HG02943 (cell line): ENCODE measurements around the gene TLR1.
A peak's percentile ranks its signal among the peaks of the same experiment; 100 is the strongest.
"Not testable (repeated sequence)": the region's sequence is repeated elsewhere in the genome, so short reads cannot be mapped to it uniquely, and the experiment has no call there.

Source experiments
- ATAC-seq: cut with Tn5 transposase; IDR thresholded peaks from one replicate; pipeline ENCODE4 v1.9.1; 2021; ENCODE audit warnings: mild to moderate bottlenecking, low read depth, moderate library complexity; ENCODE audit not compliant: unreplicated experiment

Gene TLR1

DNA sequence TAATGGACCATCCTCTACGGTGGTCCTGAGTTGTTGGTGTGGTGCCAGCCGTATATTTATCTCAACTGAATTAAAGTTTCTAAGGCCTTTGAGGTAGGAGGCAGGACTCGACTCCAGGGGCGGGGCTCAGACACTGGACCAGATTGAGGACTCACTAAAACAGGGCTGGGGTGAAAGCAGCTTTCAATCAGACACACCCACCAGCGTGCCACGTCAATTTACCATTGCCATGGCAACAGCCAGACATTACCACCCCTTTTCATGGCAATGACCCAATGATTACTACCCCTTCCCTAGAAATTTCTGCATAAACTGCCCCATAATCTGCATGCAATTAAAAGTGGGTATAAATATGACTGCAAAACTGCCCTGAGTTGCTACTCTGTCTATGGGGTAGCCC lies 6.7 kb upstream of the TLR1 start:
- no peak for ATAC-seq

DNA sequence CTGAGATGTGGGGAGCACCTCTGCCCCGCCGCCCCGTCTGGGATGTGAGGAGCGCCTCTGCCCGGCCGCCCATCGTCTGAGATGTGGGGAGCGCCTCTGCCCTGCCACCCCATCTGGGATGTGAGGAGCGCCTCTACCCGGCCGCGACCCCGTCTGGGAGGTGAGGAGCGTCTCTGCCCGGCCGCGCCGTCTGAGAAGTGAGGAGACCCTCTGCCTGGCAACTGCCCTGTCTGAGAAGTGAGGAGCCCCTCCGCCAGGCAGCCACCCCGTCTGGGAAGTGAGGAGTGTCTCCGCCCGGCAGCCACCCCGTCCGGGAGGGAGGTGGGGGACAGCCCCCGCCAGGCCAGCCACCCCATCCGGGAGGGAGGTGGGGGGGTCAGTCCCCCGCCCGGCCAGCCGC lies 2.9 kb upstream of the TLR1 start:
- not testable (repeated sequence) for ATAC-seq

DNA sequence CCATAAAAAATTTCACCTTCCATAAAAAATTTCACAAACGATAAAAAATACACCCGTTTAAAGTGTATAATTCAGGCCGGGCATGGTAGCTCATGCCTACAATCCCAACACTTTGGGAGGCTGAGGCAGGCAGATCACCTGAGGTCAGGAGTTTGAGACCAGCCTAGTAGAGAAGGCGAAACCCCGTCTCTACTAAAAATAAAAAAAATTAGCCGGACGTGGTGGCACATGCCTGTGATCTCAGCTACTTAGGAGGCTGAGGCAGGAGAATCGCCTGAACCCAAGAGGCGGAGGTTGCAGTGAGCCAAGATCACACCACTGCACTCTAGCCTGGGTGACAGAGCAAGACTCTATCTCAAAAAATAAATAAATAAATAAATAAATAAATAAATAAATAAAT lies 1.7 kb upstream of the TLR1 start:
- not testable (repeated sequence) for ATAC-seq

DNA sequence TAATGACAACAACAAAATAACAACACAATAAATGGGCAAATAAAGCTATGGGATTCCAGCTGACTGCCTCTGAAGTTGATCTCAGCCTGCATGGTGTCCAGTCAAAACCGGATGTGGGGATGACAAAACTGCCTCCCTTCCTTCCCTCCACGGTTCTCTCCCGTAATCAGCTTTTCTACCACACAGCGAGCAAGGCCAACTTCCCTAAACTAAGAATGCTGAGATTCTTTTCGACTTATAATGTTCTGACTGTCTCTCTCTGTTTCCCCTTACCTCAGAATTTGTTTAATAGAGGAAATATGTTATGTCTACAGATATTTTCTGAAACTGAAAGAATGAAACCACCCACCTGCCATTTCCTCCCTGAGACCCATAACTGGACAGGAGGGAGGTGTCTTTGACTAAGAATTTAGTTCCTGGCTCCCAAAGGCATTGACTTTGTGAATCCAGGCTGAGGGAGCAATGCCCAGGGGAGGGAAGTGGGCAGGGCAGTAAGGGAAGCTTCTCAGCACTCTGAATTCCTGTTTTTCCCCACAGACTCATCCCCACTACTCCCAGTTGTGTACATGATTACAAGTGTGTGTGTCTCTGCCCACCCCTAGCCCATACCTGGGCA lies 1.0 kb upstream of the TLR1 start:
- ATAC-seq = peak; percentile 66

DNA sequence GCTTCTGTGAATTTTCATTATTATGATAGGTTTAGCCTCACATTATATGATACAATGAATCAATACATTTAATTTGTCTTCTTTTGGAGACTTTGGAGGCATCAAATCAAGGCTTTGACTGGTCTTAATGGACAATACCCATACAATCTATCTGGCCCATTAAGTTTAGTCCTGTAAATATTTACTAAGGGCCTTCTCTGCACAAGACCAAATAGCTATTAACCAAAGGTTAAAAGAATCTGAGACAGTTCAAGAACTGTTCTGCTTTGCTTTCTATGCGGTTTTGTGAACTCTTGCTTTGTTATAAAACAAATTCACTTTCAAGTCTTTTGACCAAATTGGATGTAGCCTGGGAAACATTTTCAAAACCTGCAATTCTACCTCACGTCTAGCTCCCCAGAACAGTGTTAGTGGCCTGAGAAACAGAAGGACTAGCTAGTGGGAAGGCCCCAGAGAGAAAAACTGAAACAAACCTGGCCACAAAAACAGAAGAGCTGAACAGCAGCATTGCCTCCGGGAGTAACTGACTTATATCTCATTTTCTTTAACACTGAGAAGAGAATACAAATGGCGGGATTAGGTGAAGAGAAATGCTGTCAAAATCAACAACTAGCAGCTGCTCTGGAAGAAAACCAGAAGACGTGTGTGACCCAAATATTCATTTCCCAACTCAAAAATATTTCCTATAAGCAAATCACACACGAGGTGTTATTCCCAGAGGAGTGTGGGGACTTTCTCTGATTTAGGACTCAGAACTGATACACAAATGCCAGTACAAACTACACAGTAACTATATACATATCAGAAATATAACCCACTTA lies 548 bp downstream of the TLR1 start:
- ATAC-seq = peak; percentile 46

DNA sequence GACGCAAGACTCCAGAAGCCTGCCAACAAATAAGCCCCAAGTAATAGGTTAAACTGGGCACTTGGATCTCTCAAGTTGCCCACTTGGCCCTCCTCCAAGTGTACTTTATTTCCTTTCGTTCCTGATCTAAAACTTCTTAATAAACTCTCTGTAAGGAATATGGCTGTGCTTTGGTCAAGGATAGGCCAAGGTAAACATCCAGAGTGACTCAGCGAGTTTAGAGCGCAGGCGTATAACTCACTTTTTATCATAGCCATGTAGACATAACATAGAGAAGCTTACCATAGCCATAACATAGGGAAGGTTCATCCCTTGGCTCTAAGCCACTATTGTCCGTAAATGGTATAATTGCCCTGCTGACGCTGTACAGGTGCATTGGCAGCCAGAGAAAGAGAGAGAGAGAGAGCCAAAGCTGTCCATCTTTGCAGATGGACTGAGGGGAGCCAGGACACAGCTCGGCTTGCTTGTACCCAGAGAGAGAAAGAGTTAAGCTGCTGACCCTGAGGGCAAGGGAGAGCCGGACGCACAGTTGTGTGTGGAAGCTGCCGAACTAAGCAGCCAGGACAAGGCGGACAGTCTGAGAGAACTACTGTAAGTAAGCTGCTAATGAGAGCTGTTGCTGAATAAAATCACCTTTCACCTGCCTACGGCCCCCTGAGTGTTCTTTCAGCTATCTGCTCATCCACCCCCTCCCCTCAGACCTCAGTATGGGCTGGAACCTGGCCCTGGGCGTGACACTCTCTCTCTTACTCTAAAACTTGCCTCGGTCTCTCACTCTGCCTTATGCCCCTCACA lies 1.8 kb downstream of the TLR1 start:
- no peak for ATAC-seq

DNA sequence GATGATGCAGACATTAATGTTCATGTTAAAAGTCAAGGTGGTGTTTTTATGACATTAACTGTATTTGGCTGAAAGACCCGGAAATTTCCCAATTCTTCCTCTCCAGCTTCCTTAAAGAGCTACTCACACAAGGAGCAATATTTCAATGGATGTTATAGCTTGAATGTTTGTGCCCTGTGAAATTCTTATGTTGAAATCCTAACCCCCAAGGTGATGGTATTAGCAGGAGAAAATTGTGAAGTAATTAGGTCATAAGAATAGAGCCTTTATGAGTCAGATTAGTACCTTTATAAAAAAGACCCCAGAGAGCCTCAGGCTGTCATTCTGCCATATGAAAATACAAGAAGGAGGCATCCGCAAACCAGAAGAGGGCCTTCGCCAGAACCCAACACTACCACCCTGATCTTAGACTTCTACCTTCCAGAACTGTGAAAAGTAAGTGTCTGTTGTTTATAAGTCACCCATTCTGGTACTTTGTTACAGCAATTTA lies 3.6 kb downstream of the TLR1 start:
- no peak for ATAC-seq

DNA sequence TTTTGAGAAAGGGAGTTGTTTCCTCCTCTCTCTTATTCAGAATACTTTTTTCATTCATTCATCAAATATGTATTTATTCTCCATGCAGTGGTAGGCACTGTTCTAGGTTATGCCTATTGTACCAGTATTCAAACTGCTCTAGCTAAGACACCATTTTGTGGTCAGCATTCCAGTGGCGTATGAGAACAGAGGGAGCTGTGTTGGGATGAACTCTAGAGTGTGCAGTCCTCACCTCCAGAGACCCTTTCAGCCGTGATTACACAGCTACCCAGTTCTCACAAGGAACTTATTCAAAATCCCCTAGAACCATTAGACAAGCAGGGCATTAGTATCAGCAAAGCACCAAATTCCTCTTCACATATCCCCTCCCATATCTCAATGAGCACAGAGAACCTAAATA lies 4.2 kb downstream of the TLR1 start:
- ATAC-seq = no peak

DNA sequence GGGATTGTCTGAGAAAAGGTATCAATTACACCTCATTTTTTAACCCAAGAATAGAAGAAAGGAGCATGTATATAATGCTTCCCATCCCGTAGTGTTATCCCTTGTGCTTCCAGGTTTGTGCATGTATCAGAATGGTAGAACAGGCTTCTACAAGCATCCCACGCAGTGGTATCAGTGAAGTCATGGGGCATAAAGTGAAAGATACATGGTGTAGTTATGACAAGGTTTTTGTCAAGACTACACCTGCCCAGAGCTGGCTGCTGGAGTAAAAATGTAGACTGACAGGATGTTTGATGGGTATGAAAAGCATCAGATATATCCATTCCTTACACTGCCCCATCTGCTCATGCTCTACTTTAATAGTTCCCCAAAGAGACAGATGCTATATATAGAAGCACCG lies 9.5 kb downstream of the TLR1 start:
- ATAC-seq = no peak

DNA sequence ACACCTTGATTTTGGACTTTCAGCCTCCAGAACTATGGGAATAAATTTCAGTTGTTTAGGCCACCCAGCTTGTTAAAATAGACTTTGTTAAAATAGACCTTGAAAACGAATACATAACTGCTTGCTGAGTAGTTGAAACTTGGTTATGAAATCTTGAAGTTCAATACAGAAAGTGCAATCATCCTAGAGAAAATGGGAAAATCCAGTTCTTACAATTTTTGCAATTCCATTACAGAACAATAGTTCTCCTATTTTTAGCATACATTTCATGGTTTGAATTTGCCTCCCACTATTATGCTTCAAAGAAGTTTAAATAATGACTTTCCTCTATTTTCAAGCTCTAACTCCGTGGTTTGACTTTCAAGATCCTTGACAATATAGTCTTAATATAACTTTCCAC lies 10.5 kb downstream of the TLR1 start:
- no peak for ATAC-seq

DNA sequence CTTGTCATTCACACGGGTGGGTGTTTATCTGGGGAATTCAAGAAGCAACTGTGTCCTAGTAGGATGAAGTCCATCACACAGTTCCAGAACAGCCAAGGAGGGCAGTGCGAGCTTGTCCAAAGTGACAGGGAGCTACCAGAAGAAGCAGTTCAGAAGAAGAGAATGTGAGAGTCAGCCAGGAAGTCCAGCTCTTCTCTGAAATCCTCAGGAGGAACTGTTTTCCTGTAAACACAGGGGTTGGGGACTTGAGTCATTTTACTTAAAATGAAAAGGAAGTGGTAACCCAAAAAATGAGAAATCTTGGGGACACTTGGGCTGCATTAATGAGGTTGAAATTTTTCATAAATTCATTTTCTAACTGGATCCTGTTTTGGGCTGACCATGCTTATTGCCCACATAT lies 13.6 kb downstream of the TLR1 start:
- ATAC-seq = no peak

DNA sequence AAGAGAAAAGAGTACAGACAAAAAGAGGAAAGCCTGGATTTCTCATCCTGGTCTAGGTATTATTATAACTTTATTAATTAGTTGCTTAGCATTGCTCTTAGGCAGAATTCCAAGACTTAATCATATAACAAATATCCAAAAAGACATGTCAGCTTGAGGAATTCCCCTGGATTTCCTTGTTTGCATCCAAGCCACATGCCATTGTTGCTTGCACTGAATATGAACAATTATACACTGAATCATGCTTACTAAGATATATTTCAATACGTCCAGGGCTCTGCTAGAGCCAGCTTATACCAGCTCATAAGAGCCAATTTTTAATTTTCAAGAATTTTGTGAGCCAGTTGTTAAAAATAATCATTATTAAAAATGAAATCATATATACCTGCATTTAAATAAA lies 16.3 kb downstream of the TLR1 start:
- ATAC-seq = no peak

DNA sequence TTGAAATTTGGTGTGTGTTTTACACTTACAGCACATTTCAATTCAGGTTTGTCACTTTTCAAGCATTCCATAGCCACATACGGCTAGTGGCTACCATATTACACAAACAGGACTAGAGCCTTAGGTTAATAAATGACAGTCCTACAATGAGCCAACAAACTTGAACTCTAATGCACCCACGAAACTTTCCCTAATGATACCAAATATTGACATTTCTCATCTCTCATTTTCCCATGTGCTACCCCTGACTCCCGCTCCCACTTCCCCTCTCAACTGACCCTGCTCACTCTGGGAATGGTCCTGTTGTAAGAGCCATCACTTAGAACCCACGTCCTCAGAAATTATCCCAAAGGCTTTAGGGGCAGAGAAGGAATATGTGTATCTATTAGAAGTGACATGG lies 16.9 kb downstream of the TLR1 start:
- ATAC-seq = no peak

DNA sequence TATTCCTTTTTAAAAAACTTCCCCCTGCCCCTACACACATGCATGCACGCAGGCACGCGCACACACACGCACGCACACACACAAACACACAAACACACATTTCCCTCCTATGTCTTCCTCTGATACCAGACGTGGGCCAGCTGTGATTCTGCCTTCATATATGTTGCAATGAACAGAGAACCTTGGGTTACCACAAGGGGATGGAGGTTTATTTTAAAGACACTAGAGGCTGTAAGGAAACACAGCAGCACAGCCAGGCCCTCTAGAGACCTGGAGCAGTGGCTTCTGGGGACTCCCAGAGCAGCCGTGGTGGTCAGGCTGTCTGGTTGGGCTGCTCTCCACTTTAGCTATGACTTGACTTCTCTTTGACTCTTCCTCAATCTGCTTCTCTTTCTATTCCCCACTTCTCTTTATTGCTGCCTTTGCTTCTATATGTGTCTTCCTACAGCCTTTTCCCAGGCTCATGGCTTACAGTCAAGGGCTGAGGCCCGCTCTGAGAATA lies 18.6 kb downstream of the TLR1 start:
- ATAC-seq = no peak

DNA sequence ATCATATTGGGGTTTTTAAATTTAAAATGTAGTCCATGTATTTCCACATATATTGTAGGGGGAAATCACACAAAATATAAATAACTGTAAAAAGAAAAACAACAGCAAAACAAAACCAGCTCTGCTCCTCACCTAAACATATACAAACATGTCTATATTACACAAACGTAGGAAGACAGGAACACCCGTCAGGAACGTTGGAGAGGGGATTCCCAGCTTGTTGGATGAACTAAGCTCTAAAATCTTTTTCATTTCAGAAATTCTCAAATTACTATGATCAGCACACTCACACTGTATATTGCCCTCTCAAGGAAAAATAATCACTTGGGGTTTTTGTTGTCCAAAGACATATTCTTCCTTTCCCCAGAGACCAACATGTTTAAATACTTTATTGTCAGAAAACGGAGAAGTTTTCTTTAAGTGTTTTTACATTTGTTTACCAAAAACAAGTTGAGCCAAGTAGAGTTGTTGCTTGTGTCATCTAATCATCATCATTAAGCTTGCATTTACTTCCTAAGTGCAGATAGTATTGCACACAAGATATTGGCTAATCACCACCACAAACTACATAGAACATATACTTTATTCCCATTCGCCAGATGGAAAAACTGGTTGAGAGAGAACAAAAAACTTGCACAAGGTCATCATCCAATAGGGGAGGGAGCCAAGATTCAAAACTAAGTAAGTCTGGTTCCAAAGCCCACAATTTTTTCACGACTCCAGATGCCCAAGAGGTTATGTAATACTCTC lies 19.4 kb downstream of the TLR1 start:
- ATAC-seq = no peak

DNA sequence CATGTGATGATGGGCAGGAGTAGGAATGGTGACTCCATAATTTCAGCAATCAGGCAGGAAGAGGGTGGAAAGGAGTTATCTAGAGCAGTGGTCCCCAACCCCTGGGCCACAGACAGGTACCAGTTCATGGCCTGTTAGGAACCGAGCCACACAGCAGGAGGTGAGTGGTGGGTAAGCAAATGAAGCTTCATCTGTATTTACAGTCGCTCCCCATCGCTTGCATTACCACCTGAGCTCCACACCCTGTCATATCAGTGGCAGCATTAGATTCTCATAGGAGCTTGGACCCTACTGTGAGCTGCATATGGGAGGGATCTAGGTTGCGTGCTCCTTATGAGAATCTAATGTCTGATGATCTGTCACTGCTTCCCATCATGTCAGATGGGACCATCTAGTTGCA lies 20.4 kb downstream of the TLR1 start:
- ATAC-seq = no peak

DNA sequence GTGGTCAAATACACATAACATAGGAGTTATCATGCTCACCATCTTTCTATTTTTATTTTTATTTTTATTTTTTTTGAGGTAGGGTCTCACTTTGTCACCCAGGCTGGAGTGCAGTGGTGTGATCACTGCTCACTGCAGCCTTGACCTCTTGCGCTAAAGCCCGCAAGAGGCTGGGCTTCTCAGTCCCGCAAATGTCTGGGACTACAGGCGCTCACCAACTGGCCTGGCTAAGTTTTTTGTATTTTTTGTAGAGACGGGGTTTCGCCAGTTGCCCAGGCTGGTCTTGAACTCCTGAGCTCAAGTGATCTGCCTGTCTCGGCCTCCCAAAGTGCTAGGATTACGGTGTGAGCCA lies 21.5 kb downstream of the TLR1 start:
- no peak for ATAC-seq

DNA sequence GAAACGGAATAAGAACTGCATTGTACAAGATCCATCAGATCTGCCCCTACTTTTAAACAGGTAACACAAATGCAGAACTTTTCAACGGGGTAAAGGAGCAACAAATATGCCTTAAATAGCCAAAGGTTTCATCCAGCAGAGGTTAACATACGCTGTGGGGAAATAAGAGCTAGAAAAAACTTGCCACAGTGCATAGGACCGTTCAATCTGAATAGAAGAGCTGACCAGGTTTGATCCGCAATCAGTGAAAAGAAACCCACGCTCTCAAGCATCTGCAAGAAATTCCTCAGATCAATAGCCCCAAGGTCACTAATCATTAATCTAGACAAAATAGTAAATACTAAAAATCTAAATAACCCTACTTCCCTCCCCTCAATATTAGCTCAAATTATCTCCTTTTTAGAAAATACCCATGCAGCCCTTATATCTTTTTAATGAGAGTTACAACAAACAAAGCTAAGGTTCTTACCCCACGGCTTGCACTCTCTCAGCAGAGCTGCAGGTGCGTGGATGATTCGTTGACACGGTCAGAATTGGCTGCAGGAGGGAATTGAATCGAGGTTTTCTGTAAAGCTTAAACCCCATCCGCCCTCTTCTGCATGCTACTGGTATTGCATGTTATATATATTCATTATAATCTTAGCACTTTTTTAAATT lies 22.0 kb downstream of the TLR1 start, which contains the start of gene TLR10:
Gene TLR10, minus strand, starts transcription at position 539 of the 657 bp plus-strand sequence. CDS start 7,400 bp downstream, outside the sequence.
- ATAC-seq = peak; percentile 63

DNA sequence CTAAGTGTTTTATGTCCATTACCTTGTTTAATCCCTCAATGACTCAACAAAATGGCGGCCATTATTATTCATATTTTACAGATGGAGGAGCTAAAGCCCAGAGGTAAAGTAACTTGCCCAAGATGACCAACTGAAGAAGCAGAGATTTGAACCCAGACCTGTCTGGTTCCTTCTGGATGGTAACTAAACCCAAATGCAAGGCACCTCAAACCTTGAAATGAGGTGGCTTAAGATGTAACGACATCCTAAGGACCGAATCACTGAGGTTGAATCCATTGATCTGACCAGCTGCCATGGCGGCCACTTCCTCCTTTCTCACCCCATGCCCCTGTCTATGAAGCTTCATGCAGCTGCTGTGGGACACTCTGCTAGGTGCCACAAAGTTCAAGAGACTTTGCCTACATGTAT lies 22.7 kb downstream of the TLR1 start:
- ATAC-seq = no peak
